Measurements from ENCODE around the gene PRR20C.

DNA sequence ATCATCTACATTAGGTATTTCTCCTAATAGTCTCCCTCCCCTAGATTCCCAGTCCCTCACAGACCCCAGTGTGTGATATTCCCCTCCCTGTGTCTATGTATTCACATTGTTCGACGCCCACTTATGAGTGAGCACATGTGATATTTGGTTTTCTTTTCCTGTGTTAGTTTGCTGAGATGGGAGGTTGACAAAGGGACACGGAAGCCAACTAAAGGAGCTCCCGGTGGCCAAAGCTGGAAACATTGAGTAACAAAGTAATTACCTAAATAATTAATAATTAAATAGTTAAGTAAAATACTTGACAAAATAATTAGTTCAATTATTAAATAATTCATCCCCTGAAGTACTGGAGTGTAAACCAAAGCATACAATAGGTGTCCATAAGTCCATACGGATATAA, 14.9 kb upstream of the PRR20C start:
- TF ChIP-seq CTCF (IDR thresholded peaks at IDR 0.05) (no peak), EP300 (IDR thresholded peaks at IDR 0.05) (no peak)

Data from upper lobe of left lung (tissue), 4 donors.